HT-29 (cell line): Measurements from ENCODE around the gene MELTF. TPM values are rescaled to one million over a fixed set of nuclear protein-coding genes. Genes with fewer than 3 reads are reported as not detected.
"Not testable (repeated sequence)": the region's sequence is repeated elsewhere in the genome, so short reads cannot be mapped to it uniquely, and the experiment has no call there.

Experiments
- DNase-seq: peaks from one replicate; pipeline ENCODE4 v3.0.0-alpha.2; 2015; ENCODE audit warnings: low spot score
- total RNA-seq: library from RNA; depleted of rRNA; stranded (reverse); fragments of >200 nt; shearing (Covaris generic); gene quantifications from 2 replicates; pipeline ENCODE4 v1.2.3, GENCODE V29; 2014; rRNA removed

Gene MELTF
- 4.1 and 15.3 TPM in 2 replicates for total RNA-seq

DNA sequence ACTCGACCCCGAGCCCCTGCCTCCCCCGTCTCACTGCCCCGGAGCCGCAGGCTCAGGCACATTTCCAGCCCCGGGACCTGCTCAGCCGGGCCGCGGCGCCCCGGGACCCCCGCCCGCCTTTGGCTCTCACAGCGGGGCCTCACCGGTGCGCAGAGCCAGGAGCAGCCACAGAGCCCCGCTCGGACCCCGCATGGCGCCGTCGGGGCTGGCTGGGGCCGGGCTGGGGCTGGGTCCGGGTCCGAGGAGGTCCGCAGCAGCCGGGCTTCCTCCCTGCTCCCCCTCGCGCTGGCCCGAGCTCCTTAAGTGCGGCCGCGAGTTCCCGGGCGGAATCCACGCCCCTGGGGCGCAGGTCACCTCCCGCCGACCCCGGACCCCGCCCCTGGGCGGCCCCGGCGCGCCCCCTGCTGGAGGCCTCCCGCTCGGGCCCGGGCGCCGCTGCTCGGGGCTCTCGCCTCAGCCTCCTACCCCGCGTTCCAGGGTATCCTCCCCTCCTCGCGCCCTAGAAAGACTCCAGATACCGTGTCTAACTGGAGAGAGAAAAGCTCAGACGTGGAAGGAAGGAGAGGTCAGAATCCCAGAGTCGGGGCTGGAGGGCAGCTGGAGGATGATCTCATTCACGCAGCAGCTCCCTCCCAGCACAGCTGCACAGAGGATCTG, at the start of gene MELTF:
Gene MELTF (minus strand): TSS at position 307 of the 657 bp plus-strand sequence. CDS start 115 bp downstream, at position 192.
- peak; percentile 45 for DNase-seq

GRCh38 chr3:197076415-197076814, 46.8 kb upstream of the MELTF start:
- no peak for DNase-seq

- DNase-seq: no peak
Observed at GRCh38 chr3:197068077-197068476, 38.5 kb upstream of the MELTF start.

GRCh38 chr3:197064771-197065170, 35.2 kb upstream of the MELTF start:
- no peak for DNase-seq

GRCh38 chr3:197062446-197062845, 32.8 kb upstream of the MELTF start:
- no peak for DNase-seq

DNA sequence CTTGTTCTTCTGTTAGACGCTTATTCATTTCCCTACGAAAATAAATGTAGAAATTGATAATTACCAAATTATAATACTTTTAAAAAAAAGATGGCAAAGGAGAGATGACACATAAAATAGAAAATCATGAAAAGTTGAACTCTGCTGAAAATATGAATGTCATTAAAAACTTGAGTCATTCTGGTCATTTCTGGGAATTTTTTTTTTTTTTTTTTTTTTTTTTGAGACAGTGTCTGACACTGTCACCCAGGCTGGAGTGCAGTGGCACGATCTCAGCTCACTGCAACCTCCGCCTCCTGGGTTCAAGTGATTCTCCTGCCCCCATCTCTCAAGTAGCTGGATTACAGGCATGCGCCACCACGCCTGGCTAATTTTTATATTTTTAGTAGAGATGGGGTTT, 22.0 kb upstream of the MELTF start:
- not testable (repeated sequence) for DNase-seq

DNA sequence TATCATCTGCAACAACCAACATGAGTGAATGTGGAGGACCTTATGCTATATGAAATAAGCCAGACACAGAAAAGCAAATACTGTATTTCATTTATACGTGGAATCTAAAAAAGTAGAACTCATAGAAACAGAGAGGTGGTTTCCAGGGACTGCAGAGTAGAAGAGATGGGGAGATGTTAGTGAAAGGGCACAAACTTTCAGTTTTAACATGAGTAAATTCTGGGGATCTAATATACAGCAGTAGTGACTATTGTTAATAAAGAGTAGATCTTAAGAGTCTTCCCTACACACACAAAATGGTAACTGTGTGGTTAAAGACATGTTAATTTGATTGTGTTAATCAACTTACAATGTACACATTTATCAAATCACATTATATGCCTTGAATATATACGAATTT, 20.9 kb upstream of the MELTF start:
- DNase-seq: no peak

GRCh38 chr3:197042539-197042938, 12.9 kb upstream of the MELTF start:
- no peak for DNase-seq

DNA sequence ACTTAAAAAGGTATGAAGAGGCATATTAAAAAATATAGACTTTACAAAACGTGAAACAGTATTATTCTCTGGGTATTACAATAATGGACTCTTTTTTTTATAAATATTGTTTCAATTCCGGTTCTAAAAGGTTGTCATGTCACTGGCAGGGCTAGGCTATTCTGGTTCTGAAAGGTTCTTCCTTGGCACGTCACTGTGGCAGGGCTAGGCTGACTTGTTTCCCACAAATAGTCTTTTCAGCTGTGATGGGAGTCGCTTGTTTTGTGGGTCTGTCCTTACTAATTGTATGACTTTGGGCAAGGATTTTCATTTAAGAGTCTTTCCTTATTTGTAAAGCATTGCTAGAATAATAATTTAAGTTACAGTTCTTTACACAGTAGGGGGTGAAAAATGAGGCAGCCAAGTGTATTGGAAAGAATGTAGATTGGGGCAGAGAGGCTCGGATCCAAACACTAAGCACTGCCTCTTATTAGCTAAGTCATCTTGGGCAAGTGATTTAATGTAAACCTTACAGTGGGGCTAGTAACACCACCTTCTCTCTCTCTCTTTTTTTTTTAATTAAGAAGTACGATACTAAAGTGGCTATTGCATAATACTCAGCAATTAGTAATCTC, 12.4 kb upstream of the MELTF start:
- no peak for DNase-seq

- no peak for DNase-seq
Observed at GRCh38 chr3:197040658-197041057, 11.0 kb upstream of the MELTF start.

DNA sequence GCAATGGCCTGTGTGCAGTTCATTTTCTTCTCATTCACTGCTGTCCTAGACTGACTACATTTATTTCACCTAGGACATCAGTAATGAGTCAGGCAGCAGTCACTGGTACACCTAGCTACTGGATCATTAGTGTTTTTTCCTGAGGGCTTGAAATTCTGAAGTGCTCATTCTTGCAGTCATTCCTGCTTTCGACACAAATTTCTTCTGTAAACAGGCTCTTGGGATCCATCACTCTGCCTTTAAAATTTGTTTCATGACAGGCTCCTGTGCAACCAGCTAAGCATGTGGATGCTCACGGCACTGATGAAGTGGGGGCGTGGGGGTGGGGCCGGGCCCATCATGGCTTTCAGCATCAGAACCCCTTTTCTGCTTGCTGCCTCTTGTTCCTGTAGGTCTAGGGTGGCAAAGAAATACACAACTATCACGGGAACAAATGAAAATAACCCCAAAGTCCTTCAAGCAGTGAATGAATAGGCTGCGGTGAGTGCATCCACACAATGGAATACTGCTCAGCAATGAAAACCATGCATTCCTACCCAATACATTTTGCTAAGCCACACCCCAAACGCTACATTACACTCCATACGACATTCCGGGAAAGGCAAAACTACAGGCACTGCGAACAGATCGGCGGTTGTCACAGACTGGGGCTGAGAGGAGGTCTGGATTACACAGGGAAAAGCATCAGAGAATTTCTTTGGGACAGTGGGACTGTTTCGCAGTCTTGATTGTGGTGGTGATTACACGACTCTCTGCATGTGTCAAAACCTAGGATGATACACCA, 9.3 kb upstream of the MELTF start:
- no peak for DNase-seq

GRCh38 chr3:197035577-197035976, 6.0 kb upstream of the MELTF start:
- no peak for DNase-seq

DNA sequence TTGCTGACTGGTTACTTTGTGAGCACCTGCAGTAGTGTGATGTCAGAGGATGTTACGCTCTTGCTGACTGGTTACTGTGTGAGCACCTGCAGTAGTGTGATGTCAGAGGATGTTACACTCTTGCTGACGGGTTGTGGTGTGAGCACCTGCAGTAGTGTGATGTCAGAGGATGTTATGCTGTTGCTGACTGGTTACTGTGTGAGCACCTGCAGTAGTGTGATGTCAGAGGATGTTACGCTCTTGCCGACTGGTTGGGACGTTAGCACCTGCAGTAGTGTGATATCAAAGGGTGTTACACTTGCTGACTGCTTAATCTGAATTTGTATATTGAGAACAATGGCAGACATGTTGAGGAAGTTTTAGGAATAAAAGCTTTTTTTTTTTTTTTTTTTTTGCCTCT, 5.2 kb upstream of the MELTF start:
- not testable (repeated sequence) for DNase-seq

DNA sequence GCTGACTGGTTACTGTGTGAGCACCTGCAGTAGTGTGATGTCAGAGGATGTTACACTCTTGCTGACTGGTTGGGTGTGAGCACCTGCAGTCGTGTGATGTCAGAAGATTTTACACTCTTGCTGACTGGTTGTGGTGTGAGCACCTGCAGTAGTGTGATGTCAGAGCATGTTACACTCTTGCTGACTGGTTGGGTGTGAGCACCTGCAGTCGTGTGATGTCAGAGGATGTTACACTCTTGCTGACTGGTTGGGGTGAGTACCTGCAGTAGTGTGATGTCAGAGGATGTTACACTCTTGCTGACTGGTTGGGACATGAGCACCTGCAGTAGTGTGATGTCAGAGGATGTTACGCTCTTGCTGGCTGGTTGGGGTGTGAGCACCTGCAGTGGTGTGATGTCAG, 4.1 kb upstream of the MELTF start:
- not testable (repeated sequence) for DNase-seq

GRCh38 chr3:197031315-197032285, 2.0 kb upstream of the MELTF start:
- DNase-seq: peak; percentile 80

GRCh38 chr3:197030379-197031314, 1.0 kb upstream of the MELTF start:
- no peak for DNase-seq

DNA sequence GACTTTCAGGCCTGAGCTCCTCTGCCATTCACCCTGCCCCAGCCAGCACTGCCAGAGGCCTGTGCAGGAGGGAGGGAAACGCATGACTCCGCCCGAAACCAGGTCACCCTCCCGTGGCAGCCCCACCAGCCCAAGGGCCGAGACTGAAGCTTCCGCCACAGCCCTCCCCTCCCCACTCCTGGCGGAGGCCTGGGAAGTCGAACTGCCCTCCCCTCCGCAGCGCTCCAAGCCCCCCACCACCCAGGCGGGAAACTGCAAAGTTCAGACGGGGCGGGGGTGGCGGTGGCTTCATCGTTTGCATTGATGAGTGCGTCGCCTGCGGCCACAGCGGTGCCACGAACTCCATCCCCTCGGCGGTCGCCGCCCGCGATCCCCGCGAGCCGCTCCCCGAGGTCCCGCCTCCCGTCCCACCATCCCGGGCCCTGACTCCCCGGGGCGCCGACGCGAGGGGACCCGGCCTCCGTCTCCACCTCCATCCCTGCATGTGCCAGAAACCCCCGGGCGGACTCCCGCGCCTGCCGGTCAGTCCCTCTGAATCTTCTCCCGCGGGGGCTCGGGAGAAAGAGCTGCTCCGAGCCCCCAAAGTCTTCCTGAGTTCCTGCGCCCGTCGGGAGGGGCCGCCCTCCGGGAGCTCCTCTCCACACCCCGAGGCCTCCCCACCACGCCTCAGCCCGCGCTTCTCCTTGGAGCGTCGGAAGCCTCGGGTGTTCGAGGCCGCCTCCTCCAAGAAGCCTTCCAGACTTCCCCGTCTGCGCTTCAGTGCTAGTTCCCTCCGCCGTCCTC, 698 bp downstream of the MELTF start:
- DNase-seq: peak; percentile 27

DNA sequence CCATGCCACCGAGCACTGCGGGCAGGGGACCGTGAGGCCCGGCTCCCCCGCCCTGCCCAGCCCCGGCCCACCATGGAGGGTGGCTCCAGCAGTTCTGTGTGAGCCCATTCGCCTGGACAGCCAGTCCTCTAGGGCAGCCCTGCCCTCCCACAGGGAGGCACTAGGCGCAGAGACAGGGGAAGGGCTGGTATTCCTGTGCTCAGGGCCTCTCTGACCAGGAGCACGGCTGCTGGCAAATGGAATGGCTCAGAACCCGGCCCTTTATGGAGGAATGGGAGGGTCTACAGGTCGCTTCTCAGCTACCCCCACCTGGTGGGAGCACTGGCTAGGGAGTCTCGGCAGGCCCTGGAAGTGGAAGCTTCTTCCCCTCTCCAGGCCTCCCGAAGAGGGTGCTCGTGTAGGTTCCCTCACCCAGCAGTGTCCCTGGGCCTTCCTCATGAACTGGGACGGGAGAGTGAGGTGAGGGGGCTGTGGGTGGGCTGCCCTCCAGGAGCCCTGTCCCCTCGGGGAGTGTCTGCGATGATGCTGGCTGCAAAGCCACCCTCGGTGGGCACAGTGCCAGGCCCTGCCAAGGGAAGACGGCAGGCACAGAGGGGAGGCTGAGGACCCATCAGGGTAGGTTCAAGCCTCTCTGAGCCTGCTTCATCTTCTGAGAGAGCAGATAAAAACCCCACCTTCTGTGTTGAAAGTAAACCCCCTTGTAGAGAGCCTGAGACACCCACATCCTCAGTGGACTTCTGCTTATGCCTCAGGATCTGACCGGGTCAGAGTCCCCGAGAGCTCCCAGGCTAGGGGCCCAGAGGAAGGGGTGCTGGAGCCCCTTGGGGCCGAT, 1.5 kb downstream of the MELTF start:
- no peak for DNase-seq
